MCF 10A (cell line): ENCODE measurements around the gene ELP5. TPM values are rescaled to one million over a fixed set of nuclear protein-coding genes. Genes with fewer than 3 reads are reported as not detected.

Source experiments
- BruUV-seq: library from RNA; stranded (reverse); fragments of 400-500 nt; replicated peaks from 2 replicates; lab custom pipeline; 2021; lab: Mats Ljungman, UMichigan
- CTCF ChIA-PET: fragments of 300-600 bp; sonication (Branson Sonifier 250); formaldehyde crosslinking; extraction: SDS; loops from one replicate; lab custom pipeline; 2021; ENCODE audit warnings: antibody characterized with exemption, inconsistent platforms; lab: Yijun Ruan, JAX
- POLR2A ChIA-PET: fragments of 300-600, 350-650 bp; sonication (Branson Sonifier 250); formaldehyde crosslinking; extraction: SDS; loops from one replicate; lab custom pipeline; 2020; ENCODE audit warnings: antibody characterized with exemption, inconsistent platforms; lab: Yijun Ruan, JAX
- DNase-seq: peaks from one replicate; pipeline ENCODE4 v3.0.0-alpha.2; 2018; ENCODE audit not compliant: unreplicated experiment
- H3K27ac Mint-ChIP-seq: one replicate; pipeline ENCODE4 v1.8.0; 2022; ENCODE audit warnings: mild to moderate bottlenecking, low read depth, mixed read lengths; ENCODE audit not compliant: unreplicated experiment
- H3K27me3 Mint-ChIP-seq: one replicate; pipeline ENCODE4 v1.8.0; 2022; ENCODE audit warnings: mixed read lengths; ENCODE audit not compliant: insufficient read depth, unreplicated experiment
- H3K36me3 Mint-ChIP-seq: one replicate; pipeline ENCODE4 v1.8.0; 2022; ENCODE audit warnings: mild to moderate bottlenecking, moderate library complexity, mixed read lengths; ENCODE audit not compliant: insufficient read depth, unreplicated experiment
- H3K4me1 Mint-ChIP-seq: one replicate; pipeline ENCODE4 v1.8.0; 2022; ENCODE audit warnings: mixed read lengths; ENCODE audit not compliant: insufficient read depth, unreplicated experiment
- H3K4me3 Mint-ChIP-seq: one replicate; pipeline ENCODE4 v1.8.0; 2022; ENCODE audit warnings: mild to moderate bottlenecking, moderate library complexity, mixed read lengths; ENCODE audit not compliant: unreplicated experiment
- H3K9me3 Mint-ChIP-seq: one replicate; pipeline ENCODE4 v1.8.0; 2022; ENCODE audit warnings: mixed read lengths; ENCODE audit not compliant: unreplicated experiment
- intact Hi-C: fragments of 100-400 bp; cut with micrococcal nuclease; formaldehyde crosslinking; loops from 2 replicates; pipeline ENCODE4 v1.14.1; 2022
- total RNA-seq: library from RNA; stranded (reverse); gene quantifications from 2 replicates; pipeline ENCODE4 v1.2.3, GENCODE V29; 2022
- TF ChIP-seq, protein P1 (sequence below): fragments of 200-600 bp; IDR thresholded peaks from one replicate; pipeline ENCODE4 v1.8.0; 2022; ENCODE audit warnings: antibody characterized with exemption, mild to moderate bottlenecking; ENCODE audit not compliant: unreplicated experiment

Gene ELP5
- total RNA-seq, 1 experiment from 2014 or later = 91.3 TPM

GRCh38 chr17:7216242-7217112 is 35.5 kb upstream of the ELP5 start:
- TF ChIP-seq, protein P1, sequence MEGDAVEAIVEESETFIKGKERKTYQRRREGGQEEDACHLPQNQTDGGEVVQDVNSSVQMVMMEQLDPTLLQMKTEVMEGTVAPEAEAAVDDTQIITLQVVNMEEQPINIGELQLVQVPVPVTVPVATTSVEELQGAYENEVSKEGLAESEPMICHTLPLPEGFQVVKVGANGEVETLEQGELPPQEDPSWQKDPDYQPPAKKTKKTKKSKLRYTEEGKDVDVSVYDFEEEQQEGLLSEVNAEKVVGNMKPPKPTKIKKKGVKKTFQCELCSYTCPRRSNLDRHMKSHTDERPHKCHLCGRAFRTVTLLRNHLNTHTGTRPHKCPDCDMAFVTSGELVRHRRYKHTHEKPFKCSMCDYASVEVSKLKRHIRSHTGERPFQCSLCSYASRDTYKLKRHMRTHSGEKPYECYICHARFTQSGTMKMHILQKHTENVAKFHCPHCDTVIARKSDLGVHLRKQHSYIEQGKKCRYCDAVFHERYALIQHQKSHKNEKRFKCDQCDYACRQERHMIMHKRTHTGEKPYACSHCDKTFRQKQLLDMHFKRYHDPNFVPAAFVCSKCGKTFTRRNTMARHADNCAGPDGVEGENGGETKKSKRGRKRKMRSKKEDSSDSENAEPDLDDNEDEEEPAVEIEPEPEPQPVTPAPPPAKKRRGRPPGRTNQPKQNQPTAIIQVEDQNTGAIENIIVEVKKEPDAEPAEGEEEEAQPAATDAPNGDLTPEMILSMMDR = no peak
- ChIA-PET POLR2A (interaction anchor here (0.5 kb wide), 1 partner anchor 34 kb away, joined by 3 read pairs; no protein-coding TSS in a partner anchor), CTCF (no interaction called here)
- DNase-seq = no peak
- Mint-ChIP-seq H3K4me3 (peak overlapping the region; percentile 22), H3K36me3 (peaks cover 35% of the 10 kb centered on the region), H3K4me1 (peaks cover 41% of the 10 kb centered on the region), H3K27ac (no peak overlapping the region), H3K27me3 (no peaks in the 10 kb centered on the region), H3K9me3 (no peaks in the 10 kb centered on the region)
- intact Hi-C loops = no loop called here
- no TSS peak for BruUV-seq

GRCh38 chr17:7217113-7217987 is 34.7 kb upstream of the ELP5 start:
- Mint-ChIP-seq H3K27me3 (no peaks in the 10 kb centered on the region), H3K27ac (no peak overlapping the region), H3K36me3 (peaks cover 41% of the 10 kb centered on the region), H3K4me3 (peak overlapping the region; percentile 28), H3K9me3 (no peaks in the 10 kb centered on the region), H3K4me1 (peaks cover 49% of the 10 kb centered on the region)
- BruUV-seq = no TSS peak
- peak; percentile 43 for DNase-seq
- ChIA-PET CTCF (interaction anchor here (0.6 kb wide), 1 partner anchor 166 kb away, joined by 3 read pairs; no protein-coding TSS in a partner anchor), POLR2A (interaction anchor here (9.0 kb wide), 1 partner anchor 19 kb away, joined by 278 read pairs; the partner anchor contains the start of genes DVL2, GABARAP and PHF23)
- TF ChIP-seq, protein P1 = no peak
- intact Hi-C loops = no loop called here

- POLR2A ChIA-PET = interaction anchor here (9.0 kb wide), 1 partner anchor 19 kb away, joined by 278 read pairs; the partner anchor contains the start of genes DVL2, GABARAP and PHF23
- Mint-ChIP-seq H3K4me1 (peaks cover 49% of the 10 kb centered on the region), H3K4me3 (peak overlapping the region; percentile 86), H3K27me3 (no peaks in the 10 kb centered on the region), H3K9me3 (no peaks in the 10 kb centered on the region), H3K36me3 (peaks cover 49% of the 10 kb centered on the region), H3K27ac (peak overlapping the region; percentile 96)
- DNase-seq = no peak
- intact Hi-C loops = no loop called here
- TF ChIP-seq, protein P1 = no peak
- CTCF ChIA-PET = interaction anchor here (0.6 to 1.1 kb wide), 2 partner anchors 81 to 167 kb away, joined by 3 to 4 read pairs; no protein-coding TSS in a partner anchor
- no TSS peak for BruUV-seq
These were observed 33.8 kb upstream of the ELP5 start for GRCh38 chr17:7218166-7218565.
